ENCODE results near the gene TIMMDC1. TPM values are rescaled to one million over a fixed set of nuclear protein-coding genes. Genes with fewer than 3 reads are reported as not detected.

Gene TIMMDC1
- total and polyA plus RNA-seq, 2 of the 4 experiments (the other 2 are of a cell fraction): 52.5 to 56.6 TPM

DNA sequence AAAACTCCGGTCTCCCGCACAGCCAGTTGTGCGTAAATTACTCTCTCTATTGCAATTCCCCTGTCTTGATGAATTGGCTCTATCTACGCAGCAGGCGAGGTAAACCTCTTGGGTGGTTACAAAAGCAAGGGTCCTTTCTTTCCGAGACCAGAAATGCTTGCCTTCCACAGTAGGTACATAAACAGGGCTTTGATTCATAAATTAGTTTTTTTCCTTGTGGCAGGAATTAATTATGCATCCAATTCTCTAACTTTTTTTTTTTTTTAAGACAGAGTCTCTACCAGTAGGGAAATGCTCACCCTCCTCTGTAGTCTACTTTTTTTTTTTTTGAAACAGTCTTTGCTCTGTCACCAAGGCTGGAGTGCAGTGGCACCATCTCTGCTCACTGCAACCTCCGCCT, 44.8 kb downstream of the TIMMDC1 start:
- TF ChIP-seq NFE2L2 (IDR thresholded peaks at IDR 0.05; ENCODE audit: low read depth, low read length) (no peak), RFX5 (IDR thresholded peaks at IDR 0.05; ENCODE audit: low read depth, low read length) (no peak), MAFK (IDR thresholded peaks at IDR 0.05; ENCODE audit: low read depth, low read length) (no peak), RAD21 (IDR thresholded peaks at IDR 0.05; ENCODE audit: low read length) (no peak), ELK1 (IDR thresholded peaks at IDR 0.05; ENCODE audit: borderline replicate concordance, low read depth, low read length) (no peak), USF2 (IDR thresholded peaks at IDR 0.05; ENCODE audit: low read depth, low read length) (no peak), RCOR1 (IDR thresholded peaks at IDR 0.05; ENCODE audit: insufficient replicate concordance, low read length) (no peak), CEBPB (IDR thresholded peaks at IDR 0.05; ENCODE audit: low read depth, low read length) (no peak), FOS (IDR thresholded peaks at IDR 0.05; ENCODE audit: low read depth, low read length) (no peak), MAZ (IDR thresholded peaks at IDR 0.05; ENCODE audit: borderline replicate concordance, low read depth, low read length) (no peak), BHLHE40 (IDR thresholded peaks at IDR 0.05; ENCODE audit: low read depth, low read length) (no peak), SMC3 (IDR thresholded peaks at IDR 0.05; ENCODE audit: low read depth, low read length) (no peak), POLR2A (IDR thresholded peaks at IDR 0.05; ENCODE audit: low read depth, low read length) (no peak), MXI1 (IDR thresholded peaks at IDR 0.05; ENCODE audit: borderline replicate concordance, low read depth, low read length) (no peak), CHD1 (IDR thresholded peaks at IDR 0.05; ENCODE audit: low read depth, low read length) (no peak)
- TF ChIP-seq, protein P1, sequence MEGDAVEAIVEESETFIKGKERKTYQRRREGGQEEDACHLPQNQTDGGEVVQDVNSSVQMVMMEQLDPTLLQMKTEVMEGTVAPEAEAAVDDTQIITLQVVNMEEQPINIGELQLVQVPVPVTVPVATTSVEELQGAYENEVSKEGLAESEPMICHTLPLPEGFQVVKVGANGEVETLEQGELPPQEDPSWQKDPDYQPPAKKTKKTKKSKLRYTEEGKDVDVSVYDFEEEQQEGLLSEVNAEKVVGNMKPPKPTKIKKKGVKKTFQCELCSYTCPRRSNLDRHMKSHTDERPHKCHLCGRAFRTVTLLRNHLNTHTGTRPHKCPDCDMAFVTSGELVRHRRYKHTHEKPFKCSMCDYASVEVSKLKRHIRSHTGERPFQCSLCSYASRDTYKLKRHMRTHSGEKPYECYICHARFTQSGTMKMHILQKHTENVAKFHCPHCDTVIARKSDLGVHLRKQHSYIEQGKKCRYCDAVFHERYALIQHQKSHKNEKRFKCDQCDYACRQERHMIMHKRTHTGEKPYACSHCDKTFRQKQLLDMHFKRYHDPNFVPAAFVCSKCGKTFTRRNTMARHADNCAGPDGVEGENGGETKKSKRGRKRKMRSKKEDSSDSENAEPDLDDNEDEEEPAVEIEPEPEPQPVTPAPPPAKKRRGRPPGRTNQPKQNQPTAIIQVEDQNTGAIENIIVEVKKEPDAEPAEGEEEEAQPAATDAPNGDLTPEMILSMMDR (conservative IDR thresholded peaks at IDR 0.05; ENCODE audit: low read depth, low read length): no peak
- Histone ChIP-seq H4K91ac (ENCODE audit: insufficient read depth, low read depth, low read length) (no peak overlapping the region), H4K5ac (ENCODE audit: low read depth, low read length) (no peak overlapping the region), H4K20me1 (ENCODE audit: insufficient read depth, low read length) (no peaks in the 10 kb centered on the region), H2AFZ (replicated peaks; ENCODE audit: low read length, poor library complexity) (no peak overlapping the region), H2BK5ac (ENCODE audit: low read depth, low read length, poor library complexity, severe bottlenecking) (no peak overlapping the region), H3K4me3 (ENCODE audit: insufficient read depth, low read depth, low read length) (no peak overlapping the region), H2AK5ac (ENCODE audit: low read depth, low read length) (no peak overlapping the region), H3K36me3 (ENCODE audit: control insufficient read depth, insufficient read depth, low read length) (no peaks in the 10 kb centered on the region), H4K8ac (ENCODE audit: low read depth in 2 of 2, low read length in 2 of 2) (no peak overlapping the region), H3K4ac (ENCODE audit: low read depth, low read length) (no peak overlapping the region), H3K18ac (ENCODE audit: low read depth, low read length) (no peak overlapping the region), H3K79me1 (ENCODE audit: low read depth in 1 of 2, low read length in 2 of 2) (no peaks in the 10 kb centered on the region), H3K9me1 (ENCODE audit: insufficient read depth, low read length) (no peaks in the 10 kb centered on the region), H2BK20ac (ENCODE audit: low read depth, low read length) (no peak overlapping the region), H3K9ac (ENCODE audit: low read depth, low read length) (no peak overlapping the region), H3K27ac (ENCODE audit: insufficient read depth, low read length) (no peak overlapping the region), H3K27me3 (ENCODE audit: control insufficient read depth, insufficient read depth, low read length) (no peaks in the 10 kb centered on the region; the same call in 1 of the 2 replicates), H3K14ac (replicated peaks; ENCODE audit: low read depth, low read length) (no peak overlapping the region), H3K4me1 (ENCODE audit: control insufficient read depth, insufficient read depth, low read length) (no peaks in the 10 kb centered on the region), H3K4me2 (ENCODE audit: low read depth, low read length) (no peak overlapping the region), H3K23ac (ENCODE audit: low read depth, low read length) (no peak overlapping the region), H3K9me3 (ENCODE audit: control insufficient read depth, insufficient read depth, low read length) (no peaks in the 10 kb centered on the region), H2BK15ac (ENCODE audit: low read depth, low read length) (no peak overlapping the region), H3K56ac (ENCODE audit: extremely low read depth, insufficient read depth, low read length) (no peak overlapping the region), H2BK120ac (ENCODE audit: low read depth, low read length) (no peak overlapping the region), H2AK9ac (replicated peaks; ENCODE audit: low read depth, low read length, poor library complexity) (no peak overlapping the region)
- no TSS peak for BruUV-seq (replicated peaks)
- POLR2A ChIA-PET (ENCODE audit: unreplicated experiment): no interaction called here
- dilution Hi-C loops (cut with HindIII; ENCODE audit: low sequenced_read_pairs, unreplicated experiment): no loop called here
- intact Hi-C loops (cut with micrococcal nuclease): no loop called here
- CTCF ChIA-PET: no interaction called here
- WGBS, 2 experiments (ENCODE audit: extremely low coverage in 2 of 2, insufficient read length in 1 of 2): no CpG with 5 or more reads among the region's 7 CpGs
- ATAC-seq (ENCODE audit: low read depth): no peak
- in situ Hi-C loops (cut with MboI; ENCODE audit: low sequenced_read_pairs): no loop called here
- DNase-seq: no peak

All from IMR-90 (cell line).